GM12875 (cell line): ENCODE measurements around the gene OGG1.

ENCODE experiments used
- H3K4me3 ChIP-seq: one replicate; pipeline ENCODE4 v1.5.1; 2011; ENCODE audit warnings: low read depth, low read length, control low read depth
- TF ChIP-seq, protein P1 (sequence below): IDR thresholded peaks from 2 replicates; pipeline ENCODE4 v1.5.1; 2011; ENCODE audit warnings: low read depth, mild to moderate bottlenecking, control low read depth, inconsistent platforms, low read length, moderate library complexity, borderline replicate concordance; ENCODE audit not compliant: insufficient read depth

OGG1 gene

GRCh38 chr3:9739181-9739580 is 10.6 kb upstream of the OGG1 start:
- H3K4me3 ChIP-seq: no peak overlapping the region
- TF ChIP-seq, protein P1, sequence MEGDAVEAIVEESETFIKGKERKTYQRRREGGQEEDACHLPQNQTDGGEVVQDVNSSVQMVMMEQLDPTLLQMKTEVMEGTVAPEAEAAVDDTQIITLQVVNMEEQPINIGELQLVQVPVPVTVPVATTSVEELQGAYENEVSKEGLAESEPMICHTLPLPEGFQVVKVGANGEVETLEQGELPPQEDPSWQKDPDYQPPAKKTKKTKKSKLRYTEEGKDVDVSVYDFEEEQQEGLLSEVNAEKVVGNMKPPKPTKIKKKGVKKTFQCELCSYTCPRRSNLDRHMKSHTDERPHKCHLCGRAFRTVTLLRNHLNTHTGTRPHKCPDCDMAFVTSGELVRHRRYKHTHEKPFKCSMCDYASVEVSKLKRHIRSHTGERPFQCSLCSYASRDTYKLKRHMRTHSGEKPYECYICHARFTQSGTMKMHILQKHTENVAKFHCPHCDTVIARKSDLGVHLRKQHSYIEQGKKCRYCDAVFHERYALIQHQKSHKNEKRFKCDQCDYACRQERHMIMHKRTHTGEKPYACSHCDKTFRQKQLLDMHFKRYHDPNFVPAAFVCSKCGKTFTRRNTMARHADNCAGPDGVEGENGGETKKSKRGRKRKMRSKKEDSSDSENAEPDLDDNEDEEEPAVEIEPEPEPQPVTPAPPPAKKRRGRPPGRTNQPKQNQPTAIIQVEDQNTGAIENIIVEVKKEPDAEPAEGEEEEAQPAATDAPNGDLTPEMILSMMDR: no peak

DNA sequence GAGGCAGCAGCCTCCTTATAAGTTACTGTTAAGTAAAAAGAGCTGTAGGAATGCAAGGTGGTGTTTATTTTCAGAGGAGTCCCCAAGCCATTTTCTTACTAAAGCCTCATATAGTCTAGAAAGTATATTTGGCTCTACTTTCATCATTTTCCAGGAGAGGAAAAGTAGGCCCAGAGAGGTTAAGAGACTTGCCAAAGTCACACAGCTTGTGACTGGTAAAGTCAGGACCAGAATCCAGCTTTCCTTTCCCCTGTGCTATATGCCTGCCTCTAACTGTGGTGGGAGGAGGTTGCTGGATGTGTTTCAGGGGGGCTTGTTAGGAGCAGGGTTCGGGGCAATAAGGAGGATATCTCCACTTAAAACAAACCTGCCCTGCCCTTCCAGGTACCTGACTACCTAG is 7.2 kb upstream of the OGG1 start:
- H3K4me3 ChIP-seq: no peak overlapping the region
- TF ChIP-seq, protein P1: no peak

- TF ChIP-seq, protein P1: no peak
- H3K4me3 ChIP-seq: no peak overlapping the region
These were observed 6.2 kb upstream of the OGG1 start for GRCh38 chr3:9743548-9743947.

- no peak overlapping the region for H3K4me3 ChIP-seq
- TF ChIP-seq, protein P1: no peak
These were observed 5.6 kb upstream of the OGG1 start for GRCh38 chr3:9744162-9744561.

GRCh38 chr3:9745521-9745920 is 4.2 kb upstream of the OGG1 start:
- no peak overlapping the region for H3K4me3 ChIP-seq
- TF ChIP-seq, protein P1: no peak

DNA sequence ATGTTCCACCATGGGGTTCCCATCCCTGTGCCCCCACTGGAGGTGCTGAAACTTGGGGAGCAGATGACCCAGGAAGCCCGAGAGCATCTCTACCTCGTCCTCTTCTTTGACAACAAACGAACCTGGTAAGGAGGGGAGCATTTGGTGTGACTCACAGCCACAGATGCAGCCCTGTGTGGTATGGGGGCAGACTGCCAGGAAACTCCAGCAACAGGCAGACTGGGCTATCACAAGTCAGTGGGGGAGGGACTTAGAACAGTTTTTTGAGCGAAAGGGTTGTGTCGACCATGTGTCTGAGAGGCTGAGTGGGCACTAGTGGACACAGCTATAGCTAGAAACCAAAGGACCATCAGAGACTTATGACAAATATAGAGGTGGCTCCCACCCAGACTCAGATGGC is 3.4 kb upstream of the OGG1 start:
- H3K4me3 ChIP-seq: no peak overlapping the region
- TF ChIP-seq, protein P1: no peak

DNA sequence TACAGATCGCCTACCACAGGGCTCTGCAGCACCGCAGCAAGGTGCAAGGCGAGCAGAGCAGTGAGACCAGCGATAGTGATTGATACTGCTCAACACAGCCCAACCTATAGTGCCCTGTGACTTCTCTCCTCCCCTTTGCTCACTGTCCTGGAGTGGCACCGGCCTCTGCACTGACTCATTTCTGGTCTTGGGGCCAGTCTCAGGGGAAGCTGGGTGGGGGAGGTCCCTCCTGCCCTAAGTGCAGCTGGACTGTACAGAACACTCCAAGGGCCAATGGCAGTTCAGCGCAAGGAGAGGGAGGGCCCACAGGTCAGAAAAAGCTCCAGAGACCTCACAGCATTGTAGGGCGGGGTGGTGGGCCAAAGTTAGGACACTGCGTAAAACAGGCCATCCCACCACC is 2.5 kb upstream of the OGG1 start:
- H3K4me3 ChIP-seq: no peak overlapping the region
- TF ChIP-seq, protein P1: no peak
